Endothelial cell of hepatic sinusoid (primary cell): ENCODE measurements around the gene DBN1.
"Not testable (repeated sequence)": the region's sequence is repeated elsewhere in the genome, so short reads cannot be mapped to it uniquely, and the experiment has no call there.

Source experiments
- in situ Hi-C: cut with HindIII; loops from 2 replicates; pipeline ENCODE4 v1.10.0; 2017; ENCODE audit warnings: low sequenced_read_pairs

Gene DBN1

GRCh38 chr5:177419046-177419445 lies 54.4 kb downstream of the DBN1 start:
- in situ Hi-C loops, result no loop called here

- in situ Hi-C loops, result not testable (repeated sequence)
Measured at GRCh38 chr5:177417081-177417480, 56.4 kb downstream of the DBN1 start.

- in situ Hi-C loops, result no loop called here
Measured at GRCh38 chr5:177414481-177414880, 59.0 kb downstream of the DBN1 start.

GRCh38 chr5:177412603-177413233 lies 60.7 kb downstream of the DBN1 start:
- in situ Hi-C loops, result no loop called here

GRCh38 chr5:177410575-177410974 lies 62.9 kb downstream of the DBN1 start:
- in situ Hi-C loops, result no loop called here

- in situ Hi-C loops, result loop anchor here (5.0 kb wide), 2 partner anchors 38 to 47 kb away; partner anchors contain the start of gene PRR7
Measured at GRCh38 chr5:177409043-177409801, 64.2 kb downstream of the DBN1 start, which contains the start of gene F12. TSS of gene F12 (minus strand) at chr5:177409564. CDS start at chr5:177409527, 37 bp downstream.
